Neuron (in vitro differentiated cells): ENCODE results near the gene TAF4B.
"Not testable (repeated sequence)": the region's sequence is repeated elsewhere in the genome, so short reads cannot be mapped to it uniquely, and the experiment has no call there.

Source experiments
- H2AFZ ChIP-seq: one replicate; pipeline ENCODE4 v1.6.1; 2013; ENCODE audit warnings: low read depth, mild to moderate bottlenecking, inconsistent platforms, low read length, moderate library complexity
- H3K27me3 ChIP-seq: one replicate; pipeline ENCODE4 v1.6.1; 2013; ENCODE audit warnings: low read length; ENCODE audit not compliant: insufficient read depth
- H3K36me3 ChIP-seq: one replicate; pipeline ENCODE4 v1.6.1; 2013; ENCODE audit warnings: low read length; ENCODE audit not compliant: insufficient read depth
- H3K4me1 ChIP-seq: one replicate; pipeline ENCODE4 v1.6.1; 2013; ENCODE audit warnings: low read length; ENCODE audit not compliant: insufficient read depth
- H3K4me3 ChIP-seq: 2 replicates; pipeline ENCODE4 v1.5.1; 2013; ENCODE audit warnings: mild to moderate bottlenecking, low read length, moderate library complexity
- H3K9me3 ChIP-seq: one replicate; pipeline ENCODE4 v1.6.1; 2013; ENCODE audit warnings: low read length

TAF4B gene

GRCh38 chr18:26210147-26210546 is 16.1 kb upstream of the TAF4B start:
- Histone ChIP-seq H3K27me3 (no peaks in the 10 kb centered on the region), H3K4me1 (peaks cover 4% of the 10 kb centered on the region), H3K36me3 (no peaks in the 10 kb centered on the region), H3K9me3 (no peaks in the 10 kb centered on the region), H3K4me3 (no peak overlapping the region), H2AFZ (no peak overlapping the region)

- H3K27me3 ChIP-seq = no peaks in the 10 kb centered on the region
- no peaks in the 10 kb centered on the region for H3K36me3 ChIP-seq
- no peak overlapping the region for H3K4me3 ChIP-seq
- no peaks in the 10 kb centered on the region for H3K9me3 ChIP-seq
- no peak overlapping the region for H2AFZ ChIP-seq
- no peaks in the 10 kb centered on the region for H3K4me1 ChIP-seq
Observed at GRCh38 chr18:26215247-26215970, 10.8 kb upstream of the TAF4B start.

- no peaks in the 10 kb centered on the region for H3K36me3 ChIP-seq
- no peaks in the 10 kb centered on the region for H3K9me3 ChIP-seq
- H3K4me1 ChIP-seq = peaks cover 15% of the 10 kb centered on the region
- H3K4me3 ChIP-seq = no peak overlapping the region
- H3K27me3 ChIP-seq = peaks cover 6% of the 10 kb centered on the region
- peak overlapping the region; percentile 96 for H2AFZ ChIP-seq
Observed at GRCh38 chr18:26225022-26225693, 1.1 kb upstream of the TAF4B start.

GRCh38 chr18:26225915-26226228 is 373 bp upstream of the TAF4B start:
- Histone ChIP-seq H3K27me3 (peaks cover 6% of the 10 kb centered on the region), H3K9me3 (no peaks in the 10 kb centered on the region), H2AFZ (peak overlapping the region; percentile 96), H3K4me1 (peaks cover 15% of the 10 kb centered on the region), H3K36me3 (no peaks in the 10 kb centered on the region), H3K4me3 (peak overlapping the region; percentile 82)

- H3K27me3 ChIP-seq = peaks cover 6% of the 10 kb centered on the region
- peak overlapping the region; percentile 82 for H3K4me3 ChIP-seq
- no peaks in the 10 kb centered on the region for H3K9me3 ChIP-seq
- peak overlapping the region; percentile 96 for H2AFZ ChIP-seq
- H3K4me1 ChIP-seq = peaks cover 9% of the 10 kb centered on the region
- H3K36me3 ChIP-seq = no peaks in the 10 kb centered on the region
Observed at GRCh38 chr18:26227051-26227670, 916 bp downstream of the TAF4B start.

- H2AFZ ChIP-seq = no peak overlapping the region
Observed at GRCh38 chr18:26228562-26229260, 2.5 kb downstream of the TAF4B start.

GRCh38 chr18:26230497-26230896 is 4.3 kb downstream of the TAF4B start:
- H3K4me1 ChIP-seq = peaks cover 14% of the 10 kb centered on the region
- H3K4me3 ChIP-seq = no peak overlapping the region
- no peaks in the 10 kb centered on the region for H3K27me3 ChIP-seq

More at GRCh38 chr18:26228562-26229260, 2.5 kb downstream of the TAF4B start:
- Histone ChIP-seq H3K9me3 (no peaks in the 10 kb centered on the region), H3K4me1 (peaks cover 14% of the 10 kb centered on the region), H3K27me3 (peaks cover 6% of the 10 kb centered on the region), H3K4me3 (no peak overlapping the region), H3K36me3 (no peaks in the 10 kb centered on the region)

GRCh38 chr18:26233208-26233607 is 7.0 kb downstream of the TAF4B start:
- H3K4me1 ChIP-seq = peaks cover 5% of the 10 kb centered on the region
- no peaks in the 10 kb centered on the region for H3K27me3 ChIP-seq
- no peaks in the 10 kb centered on the region for H3K9me3 ChIP-seq
- H2AFZ ChIP-seq = no peak overlapping the region
- H3K4me3 ChIP-seq = no peak overlapping the region
- no peaks in the 10 kb centered on the region for H3K36me3 ChIP-seq

More at GRCh38 chr18:26230497-26230896, 4.3 kb downstream of the TAF4B start:
- Histone ChIP-seq H3K9me3 (no peaks in the 10 kb centered on the region), H2AFZ (no peak overlapping the region), H3K36me3 (no peaks in the 10 kb centered on the region)

- not testable (repeated sequence) for H3K36me3 ChIP-seq, H2AFZ ChIP-seq, H3K9me3 ChIP-seq, H3K4me3 ChIP-seq, H3K27me3 ChIP-seq, H3K4me1 ChIP-seq
Observed at GRCh38 chr18:26237363-26237762, 11.1 kb downstream of the TAF4B start.

GRCh38 chr18:26238718-26239117 is 12.5 kb downstream of the TAF4B start:
- H2AFZ ChIP-seq, H3K36me3 ChIP-seq, H3K27me3 ChIP-seq, H3K4me1 ChIP-seq, H3K4me3 ChIP-seq, H3K9me3 ChIP-seq: not testable (repeated sequence)

- H3K27me3 ChIP-seq, H3K9me3 ChIP-seq, H3K4me1 ChIP-seq, H3K4me3 ChIP-seq, H2AFZ ChIP-seq, H3K36me3 ChIP-seq: not testable (repeated sequence)
Observed at GRCh38 chr18:26242392-26242791, 16.1 kb downstream of the TAF4B start.

GRCh38 chr18:26245434-26245833 is 19.2 kb downstream of the TAF4B start:
- not testable (repeated sequence) for H3K4me1 ChIP-seq, H3K36me3 ChIP-seq, H3K27me3 ChIP-seq, H3K9me3 ChIP-seq, H2AFZ ChIP-seq, H3K4me3 ChIP-seq

- Histone ChIP-seq H2AFZ (no peak overlapping the region), H3K4me1 (no peaks in the 10 kb centered on the region)
Observed at GRCh38 chr18:26252411-26252810, 26.2 kb downstream of the TAF4B start.

More at GRCh38 chr18:26252411-26252810, 26.2 kb downstream of the TAF4B start:
- no peaks in the 10 kb centered on the region for H3K27me3 ChIP-seq
- no peaks in the 10 kb centered on the region for H3K9me3 ChIP-seq
- no peaks in the 10 kb centered on the region for H3K36me3 ChIP-seq
- H3K4me3 ChIP-seq = no peak overlapping the region
